MCF 10A (cell line): ENCODE data around the gene VSTM2L. TPM values are rescaled to one million over a fixed set of nuclear protein-coding genes. Genes with fewer than 3 reads are reported as not detected.

Experiments
- BruUV-seq: library from RNA; stranded (reverse); fragments of 400-500 nt; replicated peaks from 2 replicates; lab custom pipeline; 2021; lab: Mats Ljungman, UMichigan
- CTCF ChIA-PET: fragments of 300-600 bp; sonication (Branson Sonifier 250); formaldehyde crosslinking; extraction: SDS; loops from one replicate; lab custom pipeline; 2021; ENCODE audit warnings: antibody characterized with exemption, inconsistent platforms; lab: Yijun Ruan, JAX
- POLR2A ChIA-PET: fragments of 300-600, 350-650 bp; sonication (Branson Sonifier 250); formaldehyde crosslinking; extraction: SDS; loops from one replicate; lab custom pipeline; 2020; ENCODE audit warnings: antibody characterized with exemption, inconsistent platforms; lab: Yijun Ruan, JAX
- DNase-seq: peaks from one replicate; pipeline ENCODE4 v3.0.0-alpha.2; 2018; ENCODE audit not compliant: unreplicated experiment
- H3K27ac Mint-ChIP-seq: one replicate; pipeline ENCODE4 v1.8.0; 2022; ENCODE audit warnings: mild to moderate bottlenecking, low read depth, mixed read lengths; ENCODE audit not compliant: unreplicated experiment
- H3K27me3 Mint-ChIP-seq: one replicate; pipeline ENCODE4 v1.8.0; 2022; ENCODE audit warnings: mixed read lengths; ENCODE audit not compliant: insufficient read depth, unreplicated experiment
- H3K36me3 Mint-ChIP-seq: one replicate; pipeline ENCODE4 v1.8.0; 2022; ENCODE audit warnings: mild to moderate bottlenecking, moderate library complexity, mixed read lengths; ENCODE audit not compliant: insufficient read depth, unreplicated experiment
- H3K4me1 Mint-ChIP-seq: one replicate; pipeline ENCODE4 v1.8.0; 2022; ENCODE audit warnings: mixed read lengths; ENCODE audit not compliant: insufficient read depth, unreplicated experiment
- H3K4me3 Mint-ChIP-seq: one replicate; pipeline ENCODE4 v1.8.0; 2022; ENCODE audit warnings: mild to moderate bottlenecking, moderate library complexity, mixed read lengths; ENCODE audit not compliant: unreplicated experiment
- H3K9me3 Mint-ChIP-seq: one replicate; pipeline ENCODE4 v1.8.0; 2022; ENCODE audit warnings: mixed read lengths; ENCODE audit not compliant: unreplicated experiment
- intact Hi-C: fragments of 100-400 bp; cut with micrococcal nuclease; formaldehyde crosslinking; loops from 2 replicates; pipeline ENCODE4 v1.14.1; 2022
- total RNA-seq: library from RNA; stranded (reverse); gene quantifications from 2 replicates; pipeline ENCODE4 v1.2.3, GENCODE V29; 2022
- TF ChIP-seq, protein P1 (sequence below): fragments of 200-600 bp; IDR thresholded peaks from one replicate; pipeline ENCODE4 v1.8.0; 2022; ENCODE audit warnings: antibody characterized with exemption, mild to moderate bottlenecking; ENCODE audit not compliant: unreplicated experiment

VSTM2L gene
- total RNA-seq, 1 experiment from 2014 or later, result 15.6 TPM

DNA sequence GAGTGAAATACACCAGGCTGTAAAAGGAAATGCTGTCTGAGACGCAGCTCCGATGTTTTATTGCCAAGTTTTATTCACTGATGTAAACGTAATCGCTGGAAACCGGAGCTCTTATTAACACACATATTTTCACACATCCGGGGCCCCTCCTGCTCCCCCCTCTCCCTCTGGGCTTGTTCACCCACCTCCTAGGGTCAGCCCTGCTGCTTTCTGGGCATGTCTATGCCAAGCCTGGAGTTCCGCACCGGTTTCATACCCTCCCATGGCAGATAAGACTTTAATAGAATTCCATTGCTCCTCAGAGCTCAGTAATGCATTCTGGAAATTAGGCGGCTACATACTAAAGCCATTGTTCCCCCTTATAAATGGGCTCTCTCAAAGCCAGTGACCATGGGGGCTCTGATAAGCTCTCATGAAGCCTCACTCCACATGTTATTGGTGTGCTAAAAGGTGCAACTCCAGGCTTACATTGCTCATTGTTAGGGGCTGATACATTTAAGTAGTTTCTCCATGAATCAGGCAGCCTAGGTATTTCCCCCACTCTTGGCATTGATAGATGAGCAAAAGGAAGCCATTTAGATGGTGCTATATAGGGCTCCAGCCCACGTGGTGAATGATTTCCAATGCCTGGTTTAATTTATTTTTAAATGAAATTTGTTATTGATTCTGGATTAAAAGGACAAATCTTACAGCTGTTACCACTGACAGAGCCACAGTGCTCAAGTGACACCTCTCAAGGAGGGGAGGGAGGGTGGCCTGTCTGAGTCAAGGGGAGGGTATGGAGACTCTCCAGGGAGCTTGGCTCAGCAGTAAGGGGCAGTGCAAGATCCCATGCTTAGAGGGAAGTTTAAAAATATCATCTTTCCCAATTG, 4.5 kb upstream of the VSTM2L start:
- Mint-ChIP-seq H3K4me1 (peaks cover 20% of the 10 kb centered on the region), H3K27me3 (no peaks in the 10 kb centered on the region), H3K9me3 (no peaks in the 10 kb centered on the region), H3K4me3 (no peak overlapping the region), H3K27ac (no peak overlapping the region), H3K36me3 (peaks cover under 1% of the 10 kb centered on the region)
- no peak for DNase-seq
- TF ChIP-seq, protein P1, sequence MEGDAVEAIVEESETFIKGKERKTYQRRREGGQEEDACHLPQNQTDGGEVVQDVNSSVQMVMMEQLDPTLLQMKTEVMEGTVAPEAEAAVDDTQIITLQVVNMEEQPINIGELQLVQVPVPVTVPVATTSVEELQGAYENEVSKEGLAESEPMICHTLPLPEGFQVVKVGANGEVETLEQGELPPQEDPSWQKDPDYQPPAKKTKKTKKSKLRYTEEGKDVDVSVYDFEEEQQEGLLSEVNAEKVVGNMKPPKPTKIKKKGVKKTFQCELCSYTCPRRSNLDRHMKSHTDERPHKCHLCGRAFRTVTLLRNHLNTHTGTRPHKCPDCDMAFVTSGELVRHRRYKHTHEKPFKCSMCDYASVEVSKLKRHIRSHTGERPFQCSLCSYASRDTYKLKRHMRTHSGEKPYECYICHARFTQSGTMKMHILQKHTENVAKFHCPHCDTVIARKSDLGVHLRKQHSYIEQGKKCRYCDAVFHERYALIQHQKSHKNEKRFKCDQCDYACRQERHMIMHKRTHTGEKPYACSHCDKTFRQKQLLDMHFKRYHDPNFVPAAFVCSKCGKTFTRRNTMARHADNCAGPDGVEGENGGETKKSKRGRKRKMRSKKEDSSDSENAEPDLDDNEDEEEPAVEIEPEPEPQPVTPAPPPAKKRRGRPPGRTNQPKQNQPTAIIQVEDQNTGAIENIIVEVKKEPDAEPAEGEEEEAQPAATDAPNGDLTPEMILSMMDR, result no peak
- POLR2A ChIA-PET, result interaction anchor here (0.6 to 0.7 kb wide), 2 partner anchors 76 to 360 kb away, joined by 3 read pairs; no protein-coding TSS in a partner anchor
- CTCF ChIA-PET, result interaction anchor here (0.9 to 1.1 kb wide), 3 partner anchors 10 to 159 kb away, joined by 3 to 5 read pairs (median 3); no protein-coding TSS in a partner anchor
- intact Hi-C loops, result loop anchor here (10.0 kb wide), 1 partner anchor 334 kb away; no protein-coding TSS in a partner anchor
- BruUV-seq, result no TSS peak

DNA sequence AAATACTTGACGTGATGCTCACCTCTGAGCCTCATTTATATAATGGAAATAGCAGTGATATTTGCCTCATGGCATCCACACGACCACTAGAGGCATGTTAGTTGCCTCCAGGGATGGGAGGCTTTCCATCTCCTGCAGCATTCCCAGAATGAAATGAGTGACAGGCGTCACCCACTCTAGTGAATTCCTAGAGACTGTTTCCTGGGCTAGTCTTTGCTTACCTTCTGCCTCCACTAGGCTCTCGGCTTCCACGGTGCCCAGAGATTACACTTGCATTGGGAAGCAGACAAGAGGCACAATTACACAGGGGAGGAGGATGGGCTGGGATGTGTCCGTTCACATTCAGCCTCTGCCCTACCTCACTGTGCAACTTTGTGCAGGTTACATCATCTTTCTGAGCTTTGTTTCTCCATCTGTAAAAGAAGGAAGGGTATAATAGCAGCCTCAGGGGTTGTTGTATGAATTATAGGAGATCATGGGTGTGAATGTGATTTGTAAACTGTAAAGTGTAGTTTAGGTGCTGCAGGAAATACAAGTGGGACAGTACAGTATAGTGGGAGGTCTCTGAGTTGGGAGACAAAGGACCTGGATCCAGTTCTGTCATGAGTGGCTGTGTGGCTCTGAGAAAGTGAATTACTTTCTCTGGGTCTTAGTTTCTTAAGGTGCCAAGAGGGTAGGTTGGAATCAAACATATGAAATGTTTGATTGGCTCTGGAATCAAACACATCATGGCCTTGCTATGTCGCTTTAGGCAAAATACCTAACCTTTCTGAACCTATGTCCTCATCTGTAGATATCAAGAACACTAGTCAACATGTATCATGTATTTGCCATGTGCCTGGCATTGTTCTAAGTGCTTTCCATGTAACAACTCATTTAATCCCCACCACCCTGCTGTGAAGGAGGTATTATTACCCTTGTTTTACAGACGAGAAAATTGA, 3.6 kb upstream of the VSTM2L start:
- Mint-ChIP-seq H3K4me1 (peaks cover 28% of the 10 kb centered on the region), H3K27me3 (no peaks in the 10 kb centered on the region), H3K4me3 (no peak overlapping the region), H3K9me3 (no peaks in the 10 kb centered on the region), H3K27ac (no peak overlapping the region), H3K36me3 (peaks cover 5% of the 10 kb centered on the region)
- TF ChIP-seq, protein P1, result no peak
- no TSS peak for BruUV-seq
- intact Hi-C loops, result loop anchor here (5.0 to 10.0 kb wide), 2 partner anchors 143 to 335 kb away; no protein-coding TSS in a partner anchor
- no peak for DNase-seq
- ChIA-PET CTCF (interaction anchor here (0.6 to 4.3 kb wide), 2 partner anchors 94 to 147 kb away, joined by 5 to 25 read pairs; no protein-coding TSS in a partner anchor), POLR2A (no interaction called here)

DNA sequence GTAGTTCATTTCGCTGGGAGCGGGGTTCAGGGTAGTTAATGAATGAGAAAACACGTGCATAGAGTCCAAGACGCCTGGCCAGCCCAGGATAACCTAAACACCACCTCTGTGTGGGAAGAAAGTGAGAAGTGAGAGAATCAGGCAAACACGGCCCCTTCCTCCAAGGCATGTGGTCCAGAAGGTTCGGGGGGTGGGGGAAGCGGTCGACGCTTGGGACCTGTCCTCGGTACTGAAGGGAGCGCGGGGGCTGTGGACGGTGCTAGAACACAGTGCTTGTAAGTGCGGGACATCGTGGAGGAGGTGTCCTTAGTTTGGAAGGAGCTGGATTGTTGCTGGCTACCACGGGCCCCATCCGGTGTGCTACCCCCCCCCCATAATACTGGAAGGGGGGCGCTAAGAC, 1.7 kb upstream of the VSTM2L start:
- Mint-ChIP-seq H3K27ac (no peak overlapping the region), H3K36me3 (peaks cover 5% of the 10 kb centered on the region), H3K9me3 (no peaks in the 10 kb centered on the region), H3K27me3 (no peaks in the 10 kb centered on the region), H3K4me3 (no peak overlapping the region), H3K4me1 (peaks cover 31% of the 10 kb centered on the region)
- intact Hi-C loops, result loop anchor here (5.0 kb wide), 1 partner anchor 141 kb away; no protein-coding TSS in a partner anchor
- DNase-seq, result no peak
- TF ChIP-seq, protein P1, result no peak
- POLR2A ChIA-PET, result no interaction called here
- CTCF ChIA-PET, result interaction anchor here (1.1 to 4.3 kb wide), 2 partner anchors 92 to 155 kb away, joined by 3 to 25 read pairs; no protein-coding TSS in a partner anchor
- no TSS peak for BruUV-seq
